ENCODE measurements around the gene ZNF598. TPM values are rescaled to one million over a fixed set of nuclear protein-coding genes. Genes with fewer than 3 reads are reported as not detected.
A peak's percentile ranks its signal among the peaks of the same experiment; 100 is the strongest.

The ZNF598 gene
- total and polyA plus RNA-seq, 2 of the 13 experiments (the other 11 are each of a cell fraction or from before 2014, with no cell fraction given), result 13.5 to 14.2 TPM

GRCh38 chr16:1964506-1965395 lies 44.9 kb downstream of the ZNF598 start, which contains the start of gene RPS2 (continued):
- TF ChIP-seq ZNF800 (CRISPR knock-in tag; IDR thresholded peaks at IDR 0.05) (peak; percentile 79; the same call in 1 of the 2 replicates), ZNF232 (CRISPR knock-in tag; IDR thresholded peaks at IDR 0.05; ENCODE audit: borderline replicate concordance) (peak; percentile 30; the same call in 1 of the 2 replicates), MYNN (CRISPR knock-in tag; IDR thresholded peaks at IDR 0.05; ENCODE audit: low read depth) (peak; percentile 85; the same call in 1 of the 2 replicates), SIN3B (IDR thresholded peaks at IDR 0.05; ENCODE audit: low read length) (peak; percentile 63; the same call in 1 of the 2 replicates), HNF4G (IDR thresholded peaks at IDR 0.05; ENCODE audit: borderline replicate concordance, low read depth, low read length) (no peak), HNF4G (CRISPR knock-in tag; IDR thresholded peaks at IDR 0.05; ENCODE audit: borderline replicate concordance, low read depth) (no peak), ZBTB37 (CRISPR knock-in tag; IDR thresholded peaks at IDR 0.05) (no peak), IRF2 (CRISPR knock-in tag; IDR thresholded peaks at IDR 0.05) (peak; percentile 67; the same call in 1 of the 2 replicates), RBM22 (optimal IDR thresholded peaks at IDR 0.05; ENCODE audit: low read length) (peak; percentile 82), NPAS2 (CRISPR knock-in tag; IDR thresholded peaks at IDR 0.05; ENCODE audit: borderline replicate concordance) (0 out of 2 replicates have a peak, but pooled peaks have one; percentile 20), BRD4 (CRISPR knock-in tag; IDR thresholded peaks at IDR 0.05) (peak; percentile 77), ZNF451 (CRISPR knock-in tag; IDR thresholded peaks at IDR 0.05) (peak; percentile 59; the same call in 1 of the 2 replicates), RNF219 (CRISPR knock-in tag; IDR thresholded peaks at IDR 0.05) (no peak)

All from HepG2 (cell line).